Erythroblast (primary cell): ENCODE measurements around the gene BMPER.

Experiments
- DNase-seq, 2 experiments: peaks; one replicate each; lab custom pipeline; 2025; lab: John Stamatoyannopoulos, UW
- GATA1 ChIP-seq: IDR thresholded peaks from 2 replicates; pipeline ENCODE4 v1.6.1; 2011; ENCODE audit warnings: low read depth, mild to moderate bottlenecking, control low read depth, low read length, moderate library complexity
- POLR2A ChIP-seq: IDR thresholded peaks from 2 replicates; pipeline ENCODE4 v1.6.1; 2011; ENCODE audit warnings: mild to moderate bottlenecking, low read length

Gene BMPER

DNA sequence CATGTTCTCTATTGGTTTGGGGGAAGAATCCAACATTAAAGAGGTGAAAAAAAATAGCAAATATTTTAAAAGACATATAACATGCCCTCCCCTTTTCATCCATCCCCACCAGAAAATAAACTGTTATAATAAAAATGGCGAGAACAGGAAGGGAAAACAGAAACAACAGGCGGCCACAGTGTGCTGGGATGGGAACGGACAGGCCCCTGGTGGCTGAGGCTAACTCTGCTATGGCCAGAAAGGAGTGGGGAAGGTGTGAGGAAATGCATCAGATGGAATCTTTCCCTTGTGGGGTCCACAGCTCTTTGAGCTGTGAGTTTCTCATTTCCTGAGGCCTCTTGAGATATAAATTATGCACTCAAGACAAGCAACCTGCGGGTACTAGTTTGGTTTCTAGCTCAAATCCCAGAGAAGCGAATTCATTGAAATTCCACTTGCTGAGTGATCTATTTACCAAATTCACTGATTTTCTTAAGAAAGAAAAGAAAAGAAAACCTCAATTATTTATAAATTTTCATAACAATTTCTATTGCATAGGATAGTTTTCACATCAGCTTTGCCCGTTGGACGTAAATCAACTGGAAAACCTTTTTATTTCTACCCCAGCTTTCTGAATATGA lies 139.5 kb downstream of the BMPER start:
- no peak for DNase-seq
- TF ChIP-seq POLR2A: no peak
- TF ChIP-seq GATA1: no peak

- DNase-seq: peak in 1 of 2 experiments; percentile 1
- no peak for TF ChIP-seq GATA1
- TF ChIP-seq POLR2A: no peak
Observed at GRCh38 chr7:34048445-34048844, 143.1 kb downstream of the BMPER start.

GRCh38 chr7:34054075-34054474 lies 148.7 kb downstream of the BMPER start:
- TF ChIP-seq POLR2A (no peak), GATA1 (no peak)
- no peak for DNase-seq

DNA sequence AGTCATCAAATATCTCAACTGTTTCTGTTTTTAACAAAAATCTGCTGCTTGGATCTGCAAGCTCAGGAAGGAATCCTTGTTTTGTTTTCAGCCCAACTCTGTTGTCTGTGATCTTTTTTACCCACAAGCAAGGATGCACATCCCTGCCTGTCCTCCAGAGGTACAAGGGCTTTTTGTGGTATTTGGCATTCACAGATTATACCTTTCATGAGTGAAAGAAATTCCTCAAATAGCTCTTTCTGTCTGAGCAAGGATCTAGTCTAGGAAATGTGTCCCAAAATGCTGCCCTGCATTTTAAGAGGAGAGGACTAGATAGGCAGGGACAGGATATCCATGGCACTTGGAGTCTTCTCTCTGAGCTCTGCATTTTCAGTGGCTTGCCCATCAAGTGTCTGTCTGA lies 151.8 kb downstream of the BMPER start:
- TF ChIP-seq GATA1 (no peak), POLR2A (no peak)
- DNase-seq: no peak

DNA sequence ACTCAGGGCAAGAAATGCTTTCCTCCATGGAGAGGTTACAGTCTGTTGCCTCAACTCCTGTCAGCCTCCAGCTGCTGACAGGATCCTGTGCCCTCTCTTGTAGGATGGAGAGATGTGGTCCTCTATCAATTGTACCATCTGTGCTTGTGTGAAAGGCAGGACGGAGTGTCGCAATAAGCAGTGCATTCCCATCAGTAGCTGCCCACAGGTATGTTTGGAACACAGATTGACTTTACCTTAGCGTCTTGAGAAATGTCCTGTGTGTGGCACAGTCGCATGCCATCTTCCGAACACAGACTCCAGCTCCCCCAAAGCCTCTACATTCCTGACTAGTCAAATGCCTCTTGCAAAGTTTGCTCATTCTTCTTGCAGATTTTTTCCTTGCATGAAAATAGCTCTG lies 152.6 kb downstream of the BMPER start:
- no peak for DNase-seq
- TF ChIP-seq GATA1 (no peak), POLR2A (no peak)

- TF ChIP-seq GATA1 (no peak), POLR2A (no peak)
- DNase-seq: no peak
Observed at GRCh38 chr7:34058801-34059135, 153.4 kb downstream of the BMPER start.

GRCh38 chr7:34059136-34059828 lies 153.9 kb downstream of the BMPER start:
- TF ChIP-seq GATA1 (no peak), POLR2A (no peak)
- DNase-seq: no peak

DNA sequence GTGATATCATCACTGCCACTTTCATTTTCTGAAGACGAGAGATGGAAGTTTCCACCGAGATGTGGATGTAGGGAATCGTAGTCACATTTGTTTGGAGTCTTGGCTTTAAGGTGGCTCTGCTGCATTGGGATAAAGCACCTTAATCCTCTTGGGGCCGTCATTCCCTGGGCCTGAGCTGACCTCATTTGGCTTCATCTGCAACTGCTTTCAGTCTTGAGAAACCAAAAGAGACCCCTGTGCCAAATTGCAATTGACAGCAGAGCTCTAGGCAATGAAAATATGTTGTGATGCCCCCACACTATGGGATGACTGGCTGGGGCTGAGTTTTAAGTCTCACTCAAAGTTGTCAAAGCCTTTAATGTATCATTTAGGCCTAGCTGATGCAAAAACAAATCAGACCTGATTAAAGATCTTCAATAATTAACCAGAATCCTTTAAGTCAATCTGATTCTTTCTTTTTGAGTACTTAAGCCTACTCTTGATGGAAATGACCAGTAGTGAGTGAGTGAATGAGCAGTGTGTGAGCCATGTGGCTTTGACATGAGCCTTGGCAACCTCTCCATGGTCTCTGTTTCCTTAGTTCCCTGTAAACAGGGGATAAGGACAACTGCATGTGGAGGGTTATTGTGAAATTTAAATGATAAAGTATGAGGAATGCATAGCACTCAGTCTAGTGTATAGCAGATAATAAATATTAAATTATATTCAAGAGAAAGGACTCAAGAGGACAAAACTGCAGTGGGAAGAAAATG lies 155.0 kb downstream of the BMPER start:
- no peak for DNase-seq
- TF ChIP-seq GATA1 (no peak), POLR2A (no peak)

DNA sequence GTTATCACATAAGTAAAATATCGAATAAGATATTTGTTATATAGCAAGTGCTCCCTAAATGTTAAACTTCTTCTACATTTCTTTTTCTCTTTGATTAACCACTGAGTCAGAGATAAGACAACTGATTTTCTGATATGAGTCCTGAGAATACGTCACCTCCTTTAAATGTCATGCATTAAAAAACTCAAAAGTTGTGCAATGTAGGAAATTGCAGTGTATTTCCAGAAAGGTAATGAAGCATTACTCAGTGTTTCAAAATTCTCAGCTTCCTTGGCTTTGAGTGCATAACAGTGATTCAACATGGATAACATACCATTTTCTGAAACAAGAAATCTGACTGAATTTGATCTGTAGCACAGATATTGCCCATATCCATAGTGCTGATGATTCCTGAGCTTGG lies 155.8 kb downstream of the BMPER start:
- TF ChIP-seq POLR2A (no peak), GATA1 (no peak)
- no peak for DNase-seq

- DNase-seq: no peak
- TF ChIP-seq POLR2A (no peak), GATA1 (no peak)
Observed at GRCh38 chr7:34062341-34062740, 157.0 kb downstream of the BMPER start.

DNA sequence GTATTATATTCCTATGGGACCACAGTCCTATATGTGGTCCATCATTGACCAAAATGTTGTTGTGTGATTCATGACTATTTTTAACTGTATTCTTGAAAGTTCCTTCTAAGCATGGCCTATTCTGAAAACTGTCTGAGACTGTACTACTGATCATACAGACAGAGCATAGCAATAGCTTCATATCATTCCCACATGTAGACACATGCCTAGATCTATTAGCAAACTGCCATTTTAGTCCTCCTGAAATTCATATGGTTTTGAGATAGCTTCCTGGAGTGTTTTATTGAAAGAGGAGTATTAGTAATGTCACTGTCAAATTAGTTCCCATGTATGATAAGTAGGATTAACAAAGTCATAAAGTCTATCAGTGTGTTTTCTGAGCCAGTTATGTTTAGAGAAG lies 157.5 kb downstream of the BMPER start:
- no peak for TF ChIP-seq GATA1
- no peak for TF ChIP-seq POLR2A
- no peak for DNase-seq

DNA sequence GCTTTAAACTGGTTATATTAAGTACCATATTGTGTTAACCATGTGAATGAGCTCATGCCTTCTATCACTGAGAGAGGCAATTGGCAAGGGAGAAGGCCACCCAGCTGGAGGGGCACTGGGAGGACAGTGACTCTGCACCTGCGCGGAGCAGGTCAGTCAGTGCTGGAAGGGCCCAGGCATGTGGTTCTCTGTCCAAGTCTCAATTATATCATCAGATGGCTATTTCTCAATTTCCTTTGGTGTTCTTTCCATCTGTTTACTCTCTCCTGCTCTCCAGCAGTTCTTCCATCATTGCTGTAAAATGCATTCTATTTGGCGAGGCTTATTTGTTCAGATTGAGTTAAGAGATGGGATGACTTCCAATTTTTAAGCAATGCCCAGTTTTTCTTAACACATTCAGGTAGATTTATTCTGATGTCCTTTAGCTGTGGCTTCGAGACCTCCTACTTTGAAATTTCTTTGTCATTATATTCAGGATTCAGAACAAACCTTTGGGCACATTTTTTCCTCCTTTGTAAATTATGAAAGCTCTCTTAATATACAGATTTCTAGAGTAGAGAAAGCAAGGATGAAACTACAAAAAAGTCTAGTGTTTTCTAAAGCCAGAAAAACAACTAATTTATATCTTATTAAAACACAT lies 159.3 kb downstream of the BMPER start:
- TF ChIP-seq GATA1: no peak
- TF ChIP-seq POLR2A: no peak
- DNase-seq: no peak

DNA sequence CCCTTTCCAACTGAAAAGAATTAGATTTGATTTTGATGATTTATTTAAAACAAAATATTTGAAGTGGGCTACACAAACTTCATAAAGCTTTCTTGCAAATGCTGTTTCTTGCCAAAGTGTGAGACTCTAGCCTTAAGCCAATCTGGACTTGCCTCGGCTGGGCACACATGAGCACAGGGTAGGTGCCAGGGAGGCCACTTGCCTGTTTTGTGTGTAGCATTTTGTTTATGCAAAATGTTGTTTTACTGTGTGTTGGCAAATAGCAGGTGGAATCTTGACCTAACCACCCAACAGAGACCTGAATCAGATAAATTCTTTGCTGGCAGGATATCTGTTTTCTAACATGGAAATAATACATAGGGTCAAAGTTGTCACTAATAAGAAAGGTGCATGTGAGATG lies 161.1 kb downstream of the BMPER start:
- TF ChIP-seq GATA1 (no peak), POLR2A (no peak)
- no peak for DNase-seq
